ENCODE data around the gene UFD1.

Gene UFD1

GRCh38 chr22:19464975-19465374 lies 14.0 kb downstream of the UFD1 start:
- no peak for DNase-seq
- no peak for TF ChIP-seq POLR2A (IDR thresholded peaks at IDR 0.05; ENCODE audit: low read length)
- no peak for TF ChIP-seq GATA1 (IDR thresholded peaks at IDR 0.05; ENCODE audit: low read depth, low read length)

- TF ChIP-seq GATA1 (IDR thresholded peaks at IDR 0.05; ENCODE audit: low read depth, low read length): no peak
- no peak for TF ChIP-seq POLR2A (IDR thresholded peaks at IDR 0.05; ENCODE audit: low read length)
- no peak for DNase-seq
These were observed 14.4 kb downstream of the UFD1 start for GRCh38 chr22:19464546-19464945.

- no peak for DNase-seq
- TF ChIP-seq POLR2A (IDR thresholded peaks at IDR 0.05; ENCODE audit: low read length): no peak
- TF ChIP-seq GATA1 (IDR thresholded peaks at IDR 0.05; ENCODE audit: low read depth, low read length): no peak
These were observed 15.2 kb downstream of the UFD1 start for GRCh38 chr22:19463491-19464469.

GRCh38 chr22:19463008-19463407 lies 16.0 kb downstream of the UFD1 start:
- TF ChIP-seq POLR2A (IDR thresholded peaks at IDR 0.05; ENCODE audit: low read length) (no peak), GATA1 (IDR thresholded peaks at IDR 0.05; ENCODE audit: low read depth, low read length) (no peak)
- DNase-seq: no peak

- DNase-seq: no peak
These were observed 17.5 kb downstream of the UFD1 start for GRCh38 chr22:19461506-19461905.

GRCh38 chr22:19460036-19460435 lies 19.0 kb downstream of the UFD1 start:
- no peak for DNase-seq
- TF ChIP-seq POLR2A (IDR thresholded peaks at IDR 0.05; ENCODE audit: low read length) (no peak), GATA1 (IDR thresholded peaks at IDR 0.05; ENCODE audit: low read depth, low read length) (no peak)

More at GRCh38 chr22:19461506-19461905, 17.5 kb downstream of the UFD1 start:
- no peak for TF ChIP-seq GATA1 (IDR thresholded peaks at IDR 0.05; ENCODE audit: low read depth, low read length)

GRCh38 chr22:19457828-19458428 lies 21.1 kb downstream of the UFD1 start:
- no peak for DNase-seq
- TF ChIP-seq POLR2A (IDR thresholded peaks at IDR 0.05; ENCODE audit: low read length): no peak
- TF ChIP-seq GATA1 (IDR thresholded peaks at IDR 0.05; ENCODE audit: low read depth, low read length): no peak

- TF ChIP-seq GATA1 (IDR thresholded peaks at IDR 0.05; ENCODE audit: low read depth, low read length) (no peak), POLR2A (IDR thresholded peaks at IDR 0.05; ENCODE audit: low read length) (no peak)
- DNase-seq: no peak
These were observed 22.5 kb downstream of the UFD1 start for GRCh38 chr22:19456541-19456940.

- TF ChIP-seq GATA1 (IDR thresholded peaks at IDR 0.05; ENCODE audit: low read depth, low read length) (no peak), POLR2A (IDR thresholded peaks at IDR 0.05; ENCODE audit: low read length) (no peak)
- DNase-seq: no peak
These were observed 23.2 kb downstream of the UFD1 start for GRCh38 chr22:19455585-19456370.

GRCh38 chr22:19455033-19455432 lies 24.0 kb downstream of the UFD1 start:
- TF ChIP-seq GATA1 (IDR thresholded peaks at IDR 0.05; ENCODE audit: low read depth, low read length) (no peak), POLR2A (IDR thresholded peaks at IDR 0.05; ENCODE audit: low read length) (no peak)
- no peak for DNase-seq

- TF ChIP-seq POLR2A (IDR thresholded peaks at IDR 0.05; ENCODE audit: low read length): no peak
- TF ChIP-seq GATA1 (IDR thresholded peaks at IDR 0.05; ENCODE audit: low read depth, low read length): no peak
- no peak for DNase-seq
These were observed 24.8 kb downstream of the UFD1 start for GRCh38 chr22:19454156-19454555.

- DNase-seq: no peak
- no peak for TF ChIP-seq GATA1 (IDR thresholded peaks at IDR 0.05; ENCODE audit: low read depth, low read length)
- TF ChIP-seq POLR2A (IDR thresholded peaks at IDR 0.05; ENCODE audit: low read length): no peak
These were observed 25.3 kb downstream of the UFD1 start for GRCh38 chr22:19453718-19454117.

GRCh38 chr22:19451570-19451969 lies 27.4 kb downstream of the UFD1 start:
- no peak for DNase-seq
- no peak for TF ChIP-seq GATA1 (IDR thresholded peaks at IDR 0.05; ENCODE audit: low read depth, low read length)
- no peak for TF ChIP-seq POLR2A (IDR thresholded peaks at IDR 0.05; ENCODE audit: low read length)
